Amygdala (tissue), 56 donors: Measurements from ENCODE around the gene THSD7A.

ENCODE experiments used
- DNase-seq, 56 donors: peaks; one replicate each; lab custom pipeline; 2025; lab: John Stamatoyannopoulos, UW

Gene THSD7A

DNA sequence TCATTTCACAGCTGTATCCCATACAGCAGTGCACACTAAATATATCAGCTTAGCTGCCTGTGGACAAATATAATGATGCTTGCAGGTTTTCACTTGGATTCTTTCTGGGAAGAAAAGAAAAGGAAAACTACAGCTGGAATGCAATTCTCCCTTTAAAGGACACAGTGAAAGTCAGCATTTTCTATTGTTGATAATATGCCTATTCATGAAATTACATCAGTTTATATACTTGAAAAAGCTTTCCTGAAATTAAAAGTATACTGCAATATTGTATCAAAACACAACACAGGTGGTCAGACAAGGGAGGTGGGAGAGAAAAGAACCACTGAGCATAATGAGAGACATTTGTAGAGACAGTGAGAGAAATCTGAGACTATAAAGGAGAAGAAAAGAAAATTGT lies 20.3 kb downstream of the THSD7A start:
- no peak for DNase-seq

DNA sequence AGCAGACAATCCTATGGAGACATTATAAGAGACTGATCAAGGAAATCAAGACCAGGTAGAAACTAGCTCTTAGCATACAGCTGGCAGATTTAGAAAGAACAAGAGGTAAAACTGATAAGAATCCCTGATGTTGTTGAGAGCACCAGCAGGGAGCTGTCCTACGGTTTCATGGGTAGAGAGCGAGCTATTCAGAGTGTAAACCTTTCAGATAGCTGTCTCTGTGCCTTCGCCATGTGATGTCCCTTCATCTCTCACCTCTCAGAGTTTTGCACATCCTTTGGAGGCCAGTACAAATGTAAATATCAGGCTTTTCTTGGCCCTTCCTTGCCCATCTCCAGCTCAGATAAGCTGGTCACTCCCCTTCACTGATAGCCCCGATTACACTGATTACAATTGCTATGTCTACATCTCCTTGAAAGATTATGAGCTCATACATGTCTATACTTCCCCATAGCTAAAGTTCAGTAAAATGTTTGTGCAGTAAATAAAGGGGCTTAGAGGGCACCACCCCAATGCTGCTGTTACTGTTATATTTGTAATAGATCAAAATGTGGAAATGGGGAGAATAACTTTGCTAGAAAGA lies 21.9 kb downstream of the THSD7A start:
- no peak for DNase-seq

DNA sequence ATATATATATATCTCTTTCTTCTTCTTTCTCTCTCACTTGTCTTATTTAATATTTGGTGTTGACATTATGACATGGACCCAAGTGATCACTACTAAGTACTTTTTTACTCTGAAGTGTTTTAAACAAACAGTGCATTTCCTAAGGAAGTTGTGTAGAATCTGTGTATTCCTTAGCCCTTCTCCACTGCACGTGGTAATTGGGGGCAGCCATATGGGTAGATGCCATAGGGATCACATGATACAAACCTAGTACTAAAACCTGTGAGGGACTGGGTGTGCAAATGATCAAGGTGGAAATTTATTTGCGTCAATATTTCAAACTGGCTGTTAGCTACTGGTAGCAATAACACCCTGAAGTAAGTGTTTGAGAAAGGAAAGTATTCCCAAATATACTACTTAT lies 25.0 kb downstream of the THSD7A start:
- no peak for DNase-seq

DNA sequence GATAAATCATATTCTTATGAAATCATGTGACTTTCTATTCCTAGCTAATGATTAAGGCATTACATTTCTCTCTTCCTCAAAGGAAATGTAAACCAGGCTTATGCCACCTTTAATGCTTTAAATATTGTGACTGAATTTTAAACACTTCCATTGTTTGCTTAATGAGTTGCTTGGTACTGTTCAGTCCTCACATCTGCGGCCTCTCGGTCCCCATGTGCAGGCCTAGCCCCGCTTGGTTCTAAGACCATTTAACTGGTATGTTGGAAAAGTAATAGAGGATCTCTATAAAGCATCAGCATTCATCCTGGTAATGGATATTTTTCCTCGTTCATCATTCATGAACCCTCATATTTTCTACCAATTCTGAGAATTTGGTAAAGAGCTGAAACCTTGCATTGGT lies 27.4 kb downstream of the THSD7A start:
- DNase-seq, result no peak

DNA sequence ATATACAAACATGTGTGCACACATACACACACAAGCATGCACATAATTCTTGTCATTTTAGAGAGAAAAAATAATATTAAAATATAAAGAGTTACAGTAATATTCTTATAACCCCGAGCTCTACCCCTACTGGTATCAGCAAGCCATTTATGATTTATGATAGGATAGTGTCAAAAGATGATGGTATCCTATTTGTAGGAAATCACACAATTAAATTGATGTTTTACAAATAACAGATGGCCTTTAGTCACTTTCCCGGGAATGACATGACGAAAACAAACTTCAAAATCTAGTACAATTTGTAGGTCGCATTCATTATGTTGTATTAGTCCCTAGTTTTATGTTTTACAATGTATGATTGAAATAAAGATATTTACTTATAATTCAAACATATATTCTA lies 36.8 kb downstream of the THSD7A start:
- no peak for DNase-seq

DNA sequence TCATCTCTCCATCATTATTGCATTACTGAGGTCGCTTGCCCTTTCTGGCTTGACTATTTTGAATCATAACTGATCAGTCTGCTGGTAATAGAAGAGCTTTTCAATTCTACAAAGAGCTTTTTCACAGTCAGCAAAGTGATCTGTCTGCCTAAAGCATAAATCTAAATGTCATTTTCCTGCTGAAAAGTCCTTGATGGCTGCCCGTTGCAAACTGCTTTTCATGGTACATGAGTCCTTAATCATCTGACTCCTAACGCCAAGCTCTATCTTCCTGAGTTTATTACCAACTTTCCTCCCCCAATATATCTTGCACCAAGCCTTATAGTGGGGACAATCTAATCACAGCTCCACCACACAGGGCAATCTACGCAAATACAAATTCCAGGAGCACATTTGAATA lies 39.8 kb downstream of the THSD7A start:
- no peak for DNase-seq

DNA sequence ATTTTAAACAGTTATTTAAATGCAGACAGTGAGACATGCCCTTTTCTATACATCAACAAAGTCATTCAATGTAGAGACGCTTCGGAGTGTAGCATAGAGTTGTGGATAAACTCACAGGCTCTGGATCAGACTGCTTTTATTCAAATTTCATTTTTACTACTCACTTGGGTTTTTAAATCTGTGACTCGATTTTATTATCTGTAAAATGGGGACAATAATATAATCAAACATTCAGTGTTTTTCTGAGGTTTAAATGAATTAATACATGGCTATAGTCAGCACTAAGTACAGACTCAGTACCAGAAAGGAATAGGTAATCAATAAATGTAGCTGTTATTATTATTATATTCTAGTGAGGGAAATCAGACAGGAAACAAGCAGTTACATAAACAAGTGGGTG lies 43.4 kb downstream of the THSD7A start:
- no peak for DNase-seq

DNA sequence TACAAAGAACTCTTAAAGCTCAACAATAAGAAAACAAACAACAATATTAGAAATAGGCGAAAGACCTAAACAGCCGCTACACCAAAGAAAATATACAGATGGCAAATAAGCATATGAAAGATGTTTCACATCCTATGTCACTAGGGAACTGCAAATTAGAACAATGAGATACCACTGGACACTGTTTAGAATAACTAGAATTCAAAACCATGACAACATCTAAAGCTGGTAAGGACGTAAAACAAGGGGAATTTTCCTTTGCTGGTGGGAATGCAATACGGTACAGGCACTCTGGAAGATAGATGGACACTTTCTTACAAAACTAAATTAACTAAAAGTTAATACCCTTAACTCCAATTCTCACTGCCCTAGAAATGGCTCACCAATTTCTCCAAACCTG lies 44.5 kb downstream of the THSD7A start:
- no peak for DNase-seq

DNA sequence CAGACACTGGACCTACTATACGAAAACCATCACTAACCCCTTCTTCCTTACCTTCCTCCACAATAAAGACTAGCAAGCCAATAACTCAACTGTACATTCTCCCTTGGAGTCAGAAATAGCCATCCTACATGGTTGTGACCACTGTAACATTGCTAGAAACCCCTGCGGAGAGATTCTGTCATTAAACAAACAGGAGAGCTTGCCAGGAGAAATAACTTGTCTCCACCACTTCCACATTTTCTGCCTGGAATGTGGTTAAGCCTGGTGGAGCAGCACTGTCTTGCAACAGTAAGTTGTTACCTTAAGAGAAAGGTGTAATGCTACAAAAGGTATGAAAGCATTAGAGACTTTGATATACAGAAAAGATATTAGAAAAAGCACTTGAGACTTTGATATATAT lies 45.8 kb downstream of the THSD7A start:
- no peak for DNase-seq

DNA sequence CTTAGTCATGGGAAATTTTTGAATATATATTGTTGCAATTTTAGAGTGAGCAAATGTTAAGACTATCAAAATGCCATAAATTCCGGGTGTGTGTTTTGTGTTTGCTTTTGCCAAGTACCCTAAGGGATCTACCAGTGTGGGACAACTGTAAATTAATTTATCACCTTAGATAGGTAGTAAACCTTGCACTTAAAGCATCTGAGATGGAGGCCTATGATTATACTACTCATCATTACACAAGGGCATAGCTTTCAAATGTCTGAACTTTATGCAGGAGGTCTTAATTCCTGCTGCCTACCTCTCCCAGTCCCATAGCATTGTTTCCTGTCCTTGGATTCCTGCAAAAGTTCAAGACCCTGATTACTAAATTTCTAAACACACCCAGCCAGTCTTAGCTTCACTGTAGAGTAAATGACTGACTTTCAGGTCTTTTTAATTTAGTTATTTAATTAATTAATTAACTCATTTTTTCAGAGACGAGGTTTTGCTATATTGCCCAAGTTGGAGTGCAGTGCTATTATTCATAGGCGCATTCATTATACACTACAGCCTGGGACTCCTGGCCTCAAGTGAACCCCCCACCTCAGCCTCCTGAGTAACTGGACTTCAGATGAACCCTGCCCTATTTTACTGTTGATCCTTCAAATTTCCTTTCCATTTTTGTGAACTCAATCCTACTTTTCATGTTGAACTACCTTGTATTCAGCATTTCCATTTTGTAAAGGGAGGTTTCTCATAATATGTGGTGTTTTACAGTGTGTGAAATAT lies 47.0 kb downstream of the THSD7A start:
- no peak for DNase-seq

DNA sequence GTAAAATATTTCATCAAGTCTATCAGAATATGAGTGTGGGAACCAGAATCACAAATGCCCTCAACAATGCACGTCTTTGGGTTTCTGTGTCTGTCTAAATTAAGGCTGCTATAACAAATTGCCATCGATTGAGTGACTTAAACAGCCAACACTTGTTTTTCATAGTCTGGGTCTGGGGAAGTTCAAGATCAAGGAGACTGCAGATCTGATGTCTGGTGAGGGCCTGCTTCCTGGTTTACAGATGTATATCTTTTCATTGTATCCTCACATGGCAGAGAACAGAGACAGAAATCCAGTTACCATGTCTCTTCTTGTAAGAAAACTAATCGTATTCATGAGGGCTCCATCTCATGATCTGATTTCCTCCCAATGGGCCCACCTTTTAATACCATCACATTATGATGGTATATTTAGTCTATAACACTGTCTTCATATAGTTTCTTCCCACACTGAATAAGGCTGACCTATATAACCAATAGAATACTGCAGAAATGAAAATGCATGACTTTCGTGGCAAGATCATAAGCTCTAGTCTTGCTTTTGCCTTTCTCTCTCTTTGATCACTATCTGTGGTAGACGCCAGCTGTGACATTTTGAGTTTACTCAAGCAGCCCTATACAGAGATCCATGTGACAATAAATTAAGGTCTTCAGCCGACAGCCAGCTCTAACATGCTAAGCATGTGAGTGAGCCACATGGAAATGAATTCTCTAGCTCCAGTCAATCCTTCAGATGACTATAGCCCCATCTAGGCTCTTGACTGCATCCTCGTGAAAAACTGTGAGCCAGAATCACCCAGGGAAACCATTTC lies 51.9 kb downstream of the THSD7A start:
- DNase-seq, result no peak

DNA sequence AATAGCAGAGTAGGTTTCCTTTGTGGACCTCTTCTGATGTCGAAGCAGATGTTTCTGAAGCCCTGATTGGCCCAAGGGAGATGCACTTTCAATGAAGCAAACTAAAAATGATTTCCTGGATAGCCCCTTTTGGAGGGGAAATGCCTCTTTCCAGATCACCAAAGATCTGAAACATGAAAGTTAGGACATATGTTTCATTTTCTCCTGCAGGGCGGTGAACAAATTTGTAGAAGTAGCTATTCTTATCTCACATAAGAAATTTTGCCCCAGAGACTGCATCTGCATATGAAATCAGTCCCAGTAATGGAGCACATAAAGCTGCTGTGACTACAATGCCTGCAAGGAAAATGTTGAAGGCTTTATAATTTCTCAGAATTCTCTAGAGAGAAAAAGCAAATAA lies 56.0 kb downstream of the THSD7A start:
- DNase-seq, result no peak

DNA sequence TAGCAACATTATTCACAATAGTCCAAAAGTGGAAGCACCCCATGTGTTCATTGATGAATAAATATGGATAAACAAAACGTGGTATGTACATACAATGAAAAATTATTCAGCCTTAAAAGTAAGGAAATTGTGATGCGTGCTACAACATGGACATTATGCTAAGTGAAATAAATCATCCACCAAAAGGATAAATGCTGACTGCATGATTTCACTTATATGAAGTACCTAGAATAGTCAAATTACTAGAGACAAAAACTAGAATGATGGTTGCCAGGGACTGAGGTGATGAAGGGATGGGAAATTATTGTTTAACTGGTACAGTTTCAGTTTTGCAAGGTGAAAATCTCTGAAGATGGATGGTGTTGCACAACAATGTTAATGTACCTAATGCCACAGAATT lies 56.6 kb downstream of the THSD7A start:
- no peak for DNase-seq

DNA sequence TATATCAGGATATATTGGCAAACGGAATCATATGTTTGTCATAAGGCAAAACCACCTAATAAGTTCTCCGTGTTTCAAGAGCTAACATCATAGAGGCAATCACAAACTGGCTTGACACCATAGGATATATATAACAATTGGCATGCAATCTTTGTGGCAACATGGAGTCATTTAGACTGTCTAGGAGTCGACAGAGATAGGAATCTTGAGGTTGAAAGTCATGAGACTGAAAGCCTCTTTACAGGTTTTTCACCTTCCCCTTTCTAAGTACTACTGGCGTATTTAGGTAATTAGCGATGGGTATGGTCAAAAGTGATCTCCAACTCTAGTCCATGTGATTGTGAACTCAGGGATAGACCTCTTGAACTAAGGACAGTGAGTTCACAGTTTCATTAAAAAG lies 63.7 kb downstream of the THSD7A start:
- DNase-seq, result no peak

DNA sequence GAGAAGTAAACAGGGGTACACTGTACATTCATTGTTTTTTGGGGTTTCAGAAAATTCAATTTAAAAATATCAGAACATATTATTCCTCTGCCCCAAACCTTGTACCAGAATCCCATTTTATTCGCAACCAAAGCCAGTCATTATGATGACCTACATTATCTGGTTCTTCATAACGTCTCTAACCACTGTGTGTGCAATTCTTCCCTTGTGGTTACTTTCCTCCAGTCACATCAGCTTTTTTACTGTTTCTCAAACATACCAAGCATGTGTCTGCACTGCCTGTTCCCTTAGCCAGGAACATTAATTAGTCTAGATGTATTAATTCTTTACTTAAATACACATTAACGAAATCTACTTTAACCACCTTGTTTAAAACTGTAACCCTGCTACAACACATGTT lies 64.8 kb downstream of the THSD7A start:
- no peak for DNase-seq

DNA sequence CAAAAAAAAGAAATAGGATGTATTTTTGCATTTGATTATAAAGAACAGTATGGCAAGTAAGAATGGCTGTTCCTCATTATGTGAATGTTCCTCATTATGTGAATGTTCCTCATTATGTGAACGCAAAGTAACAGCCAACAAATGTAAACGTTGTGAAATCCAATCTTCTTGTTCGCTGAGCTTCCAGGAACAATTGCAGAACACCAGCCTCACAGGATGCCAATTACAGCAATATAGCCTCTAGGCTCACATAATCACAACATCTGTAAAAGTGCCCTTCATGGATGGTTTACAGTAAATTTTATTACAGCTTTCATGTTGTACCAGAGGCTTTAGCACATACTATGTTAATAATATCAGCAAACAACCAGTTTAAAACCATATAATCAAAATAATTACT lies 71.6 kb downstream of the THSD7A start:
- no peak for DNase-seq

DNA sequence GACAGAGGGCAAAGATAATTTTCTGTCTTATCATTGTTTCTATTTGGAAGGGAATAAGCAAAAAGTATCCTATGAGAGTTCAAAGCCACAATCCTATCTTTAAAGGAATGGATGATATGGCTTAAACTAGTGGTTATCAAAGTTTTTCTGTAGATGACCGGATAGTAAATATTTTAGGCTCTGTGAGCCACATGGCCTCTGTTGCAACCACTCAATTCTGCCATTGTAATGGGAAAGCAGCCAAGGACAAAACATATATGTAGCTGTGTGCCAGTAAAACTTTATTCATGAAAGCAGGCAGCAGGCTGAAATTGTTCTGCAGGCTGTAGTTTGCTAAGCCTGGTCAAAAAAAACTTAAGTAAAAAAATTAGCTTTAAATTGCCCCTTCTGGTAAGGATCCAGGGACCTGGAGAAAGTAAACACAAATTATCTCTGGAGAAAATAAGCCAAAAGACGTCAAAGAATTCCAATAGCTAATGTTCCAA lies 73.3 kb downstream of the THSD7A start:
- DNase-seq, result no peak

DNA sequence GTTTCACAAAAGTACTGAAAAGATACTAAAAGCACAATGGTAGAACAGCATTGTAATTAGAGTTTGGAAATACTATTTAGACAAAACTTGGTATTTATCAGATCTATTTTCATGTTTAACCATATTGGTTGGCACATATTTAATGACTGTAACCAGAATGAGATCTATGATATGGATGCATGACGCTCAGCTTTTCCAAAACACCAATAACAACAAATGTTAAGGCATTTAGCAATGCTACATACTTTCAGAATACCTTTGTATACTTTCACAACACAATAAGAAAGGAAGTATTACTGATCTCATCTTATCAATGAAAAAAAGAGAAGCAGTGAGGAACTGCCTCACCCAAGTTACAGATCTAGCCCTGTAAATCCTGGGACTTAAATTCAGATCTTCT lies 74.8 kb downstream of the THSD7A start:
- DNase-seq, result no peak

DNA sequence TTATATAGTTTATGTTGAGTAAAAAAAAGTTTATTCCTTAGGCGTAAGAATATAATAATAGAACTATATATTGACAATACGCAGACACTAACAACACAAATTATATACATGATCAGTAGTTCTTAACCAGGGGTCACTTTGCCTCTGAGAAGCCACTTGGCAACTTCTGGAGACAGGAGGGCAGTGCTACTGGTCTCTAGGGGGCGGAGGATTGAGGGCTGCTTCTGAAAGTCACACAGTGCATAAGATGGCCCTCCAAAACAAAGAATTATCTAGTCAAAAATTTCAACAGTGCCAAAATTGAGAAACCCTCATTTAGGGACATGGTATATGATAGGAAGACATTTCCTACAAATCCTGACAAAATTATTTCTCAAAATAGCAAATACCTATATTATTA lies 77.1 kb downstream of the THSD7A start:
- DNase-seq, result no peak

DNA sequence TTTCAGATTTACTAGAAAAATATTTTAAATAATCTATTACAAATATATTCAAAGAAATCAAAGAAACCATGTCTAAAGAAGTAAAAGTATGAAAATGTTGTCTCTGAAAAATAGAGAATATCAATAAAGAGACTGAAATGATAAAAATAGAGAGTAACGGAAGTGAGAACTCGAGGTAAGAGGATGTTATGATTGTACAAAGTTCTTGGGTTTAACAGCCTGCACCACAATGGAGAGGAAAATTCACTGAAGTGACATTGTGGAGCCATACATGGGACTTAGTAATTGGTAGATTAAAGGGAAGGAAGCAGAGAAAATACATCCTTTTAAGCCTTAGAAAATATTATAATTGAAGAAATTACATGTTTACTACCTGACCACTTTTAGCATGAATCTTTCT lies 77.9 kb downstream of the THSD7A start:
- DNase-seq, result no peak

DNA sequence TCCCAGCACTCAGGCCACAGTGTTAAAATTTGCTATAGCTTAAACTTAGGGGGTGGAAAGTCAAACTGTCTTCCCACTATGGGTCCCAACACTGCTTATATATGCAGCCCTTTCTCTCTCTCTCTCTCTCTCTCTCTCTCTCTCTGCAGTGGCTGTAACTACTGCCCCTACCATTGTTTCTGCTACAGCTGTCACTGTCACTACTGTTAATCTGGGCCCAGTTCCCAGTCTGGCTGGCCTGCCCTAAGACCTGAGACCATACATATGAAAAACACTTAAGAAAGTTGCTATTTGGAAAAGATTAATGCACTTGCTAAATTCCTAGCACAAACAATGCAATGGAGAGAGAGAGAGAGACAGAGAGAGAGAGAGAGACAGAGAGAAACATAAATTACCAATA lies 78.6 kb downstream of the THSD7A start:
- DNase-seq, result no peak
